GM18907 (cell line): ENCODE measurements around the gene GALNT2.

Experiments
- ATAC-seq: cut with Tn5 transposase; IDR thresholded peaks from one replicate; pipeline ENCODE4 v1.9.1; 2021; ENCODE audit warnings: mild to moderate bottlenecking, moderate library complexity; ENCODE audit not compliant: unreplicated experiment

GALNT2 gene

DNA sequence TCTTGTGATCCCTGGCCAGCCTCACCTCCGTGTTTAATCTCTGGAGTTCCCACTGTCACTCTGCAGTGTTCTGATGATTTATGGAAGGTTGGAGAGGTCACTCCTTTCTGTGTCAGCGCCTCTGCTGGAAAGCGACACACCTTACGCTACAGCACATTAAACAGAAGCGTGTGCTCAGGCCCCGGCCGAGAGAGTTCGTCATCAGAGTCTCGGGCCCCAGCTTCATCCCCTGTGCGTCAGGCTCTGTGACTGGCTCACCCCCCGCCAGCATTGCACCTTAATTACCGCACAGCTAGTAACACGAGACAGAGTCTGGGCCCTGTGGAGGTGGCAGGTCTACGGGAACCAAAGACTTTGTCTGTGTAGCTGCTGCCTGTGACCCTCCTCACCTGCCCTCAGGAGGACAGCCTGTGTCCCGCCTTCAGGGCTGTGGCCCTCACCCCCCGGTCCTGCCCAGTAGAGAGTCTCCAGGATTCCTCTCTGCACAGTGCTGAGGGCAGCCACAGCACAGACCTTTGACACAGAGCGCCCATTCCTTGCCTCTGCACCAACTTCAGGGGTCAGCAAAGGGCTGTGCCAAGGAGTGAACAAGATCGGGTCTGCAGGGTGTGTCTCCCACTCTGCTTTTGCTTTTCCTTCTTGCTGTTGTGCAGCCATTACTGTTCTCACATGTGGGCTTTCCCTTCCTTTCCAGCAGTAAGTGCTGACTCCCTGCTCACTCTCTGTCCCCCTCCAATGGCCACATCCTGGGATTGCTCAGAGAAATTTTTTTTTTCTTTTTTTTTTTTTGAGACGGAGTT, 201.5 kb downstream of the GALNT2 start:
- ATAC-seq: no peak

DNA sequence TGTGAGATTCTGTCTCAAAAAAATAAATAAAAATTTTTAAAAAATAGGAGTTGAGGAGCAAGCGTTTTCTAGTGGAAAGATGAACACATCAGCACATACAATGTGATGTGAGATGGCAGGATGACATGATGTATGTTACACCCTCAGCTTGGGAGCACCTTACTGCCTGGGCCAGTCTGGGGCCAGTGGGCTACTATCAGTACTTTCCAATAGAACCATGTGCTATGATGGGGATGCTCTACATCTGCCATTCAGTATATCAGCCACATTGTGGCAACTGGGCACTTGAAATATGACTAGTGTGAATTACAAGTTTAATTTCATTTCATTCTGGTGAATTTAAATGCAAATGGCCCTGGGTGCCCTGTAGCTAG, 203.1 kb downstream of the GALNT2 start:
- ATAC-seq: peak; percentile 10

DNA sequence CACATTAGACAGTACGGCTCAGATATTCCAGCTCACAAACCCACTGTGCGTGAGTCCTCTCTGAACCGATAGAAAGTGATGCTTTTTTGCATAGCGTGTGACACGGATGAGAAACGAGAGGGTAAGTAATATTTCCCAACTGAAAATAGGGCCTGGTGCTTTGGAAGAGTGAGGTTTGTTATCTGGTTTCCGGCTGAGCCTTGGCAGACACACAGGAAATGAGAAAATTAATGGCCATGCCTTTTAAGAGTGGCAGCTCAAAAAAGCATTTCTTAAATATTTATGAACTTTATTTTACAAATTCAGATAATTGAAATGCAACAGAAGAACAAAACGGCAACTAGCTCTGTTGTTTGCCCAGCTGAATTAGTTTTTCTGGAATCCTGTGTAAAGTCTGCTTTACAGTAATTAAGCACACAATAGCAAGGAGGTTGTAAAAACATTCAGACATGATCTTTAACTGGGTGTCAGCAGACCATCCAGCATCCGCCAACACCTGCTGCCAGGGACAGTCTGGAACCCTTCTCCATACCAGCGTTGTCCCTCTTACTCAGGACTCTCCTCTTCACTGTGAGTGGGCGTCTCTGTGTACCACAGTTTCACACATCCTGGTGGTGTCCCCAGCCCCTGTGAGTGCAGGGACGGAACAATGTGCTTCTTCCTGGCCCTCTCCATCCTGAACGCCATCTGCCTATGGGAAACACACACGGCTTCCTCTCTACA, 203.7 kb downstream of the GALNT2 start:
- ATAC-seq: peak; percentile 63

DNA sequence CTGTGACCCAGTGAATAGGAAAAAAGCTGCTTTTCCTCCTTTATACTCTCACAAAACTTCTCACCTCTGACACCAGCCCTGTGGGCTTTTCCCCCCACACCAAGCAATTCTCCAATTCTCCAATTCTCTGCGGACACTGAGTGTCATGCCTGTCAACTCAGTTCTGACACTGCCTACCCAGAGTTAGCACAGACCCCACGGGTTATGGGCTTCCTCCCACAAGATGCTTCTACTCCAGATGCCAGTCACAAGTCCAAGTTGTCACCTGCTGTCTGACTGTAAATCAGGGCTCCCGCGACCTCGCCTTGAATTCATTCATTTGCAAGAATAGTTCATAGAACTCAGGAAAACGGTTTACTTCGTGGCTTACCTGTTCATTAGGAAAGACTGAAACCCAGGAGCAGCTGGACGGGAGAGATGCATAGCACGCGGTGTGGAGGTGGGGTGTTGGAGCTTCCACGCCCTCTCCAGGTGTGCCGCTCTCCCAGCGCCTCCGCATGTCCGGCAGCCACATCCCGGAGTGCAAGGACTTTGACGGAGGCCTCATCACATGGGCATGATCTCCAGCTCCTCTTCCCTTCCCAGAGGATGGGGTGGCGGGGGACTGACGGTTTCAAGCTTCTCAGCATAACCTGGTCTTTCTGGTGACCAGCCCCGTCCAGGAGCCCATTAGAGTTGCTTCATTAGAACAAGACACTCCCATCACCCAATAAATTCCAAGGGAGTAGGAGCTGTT, 204.4 kb downstream of the GALNT2 start:
- ATAC-seq: no peak

DNA sequence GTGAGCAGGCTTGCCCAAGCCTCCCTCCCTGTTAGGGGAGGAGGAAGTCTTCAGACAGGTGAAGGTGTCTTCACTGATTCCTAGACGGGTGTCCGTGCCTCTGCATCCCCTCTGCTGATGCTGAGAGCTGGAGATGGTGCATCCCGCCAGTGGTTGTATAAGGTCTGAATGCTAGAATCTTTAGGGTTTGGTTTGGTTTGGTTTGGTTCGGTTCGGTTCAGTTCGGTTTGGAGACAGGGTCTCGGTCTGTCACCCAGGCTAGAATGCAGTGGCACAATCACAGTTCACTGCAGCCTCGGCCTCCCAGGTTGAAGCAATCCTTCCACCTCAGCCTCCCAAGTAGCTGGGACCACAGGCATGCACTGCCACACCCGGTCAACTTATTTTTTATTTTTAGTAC, 205.5 kb downstream of the GALNT2 start:
- ATAC-seq: no peak

DNA sequence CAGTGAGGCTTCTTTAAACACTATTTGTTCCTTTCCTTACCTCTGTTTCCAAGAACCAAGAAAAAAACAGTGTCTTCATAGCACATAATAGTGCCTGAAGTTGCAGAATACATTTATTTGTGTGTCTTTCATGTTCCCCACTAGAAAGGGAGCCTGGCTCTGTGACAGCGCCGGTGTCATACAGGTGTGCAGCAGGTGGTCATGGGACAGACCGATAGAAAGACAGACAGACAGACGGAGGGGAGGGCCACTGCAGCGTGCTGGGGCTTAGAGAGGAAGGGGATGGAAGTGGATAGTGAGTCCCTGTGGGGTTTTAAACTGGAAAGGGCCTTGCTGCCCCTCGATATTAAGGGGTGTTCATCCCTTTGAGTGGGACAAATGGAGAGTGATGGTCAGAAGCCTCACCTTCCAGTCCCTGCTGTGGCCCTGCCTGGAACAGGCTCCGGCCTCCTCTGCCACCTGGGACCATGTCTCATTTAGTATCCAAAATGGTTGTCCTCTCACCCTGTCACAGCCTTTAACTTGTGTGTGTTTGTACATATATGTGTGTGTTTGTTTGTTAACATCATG, 206.2 kb downstream of the GALNT2 start:
- no peak for ATAC-seq

DNA sequence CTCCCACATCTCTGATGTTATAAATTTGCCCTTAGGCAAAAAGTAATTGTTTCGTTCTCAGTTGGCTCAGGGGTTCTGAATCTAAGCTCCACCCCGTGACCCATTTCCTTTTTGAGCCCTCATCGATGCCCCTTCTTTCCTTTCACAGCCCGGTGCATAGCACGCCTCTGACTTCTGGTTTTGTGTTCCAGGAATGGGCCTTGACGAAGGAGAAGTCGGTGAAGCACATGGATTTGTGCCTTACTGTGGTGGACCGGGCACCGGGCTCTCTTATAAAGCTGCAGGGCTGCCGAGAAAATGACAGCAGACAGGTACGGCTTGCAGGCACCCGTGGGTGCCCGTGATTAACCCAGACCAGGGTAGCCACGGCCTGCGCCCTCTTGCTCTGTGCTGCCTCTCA, 207.2 kb downstream of the GALNT2 start:
- no peak for ATAC-seq

DNA sequence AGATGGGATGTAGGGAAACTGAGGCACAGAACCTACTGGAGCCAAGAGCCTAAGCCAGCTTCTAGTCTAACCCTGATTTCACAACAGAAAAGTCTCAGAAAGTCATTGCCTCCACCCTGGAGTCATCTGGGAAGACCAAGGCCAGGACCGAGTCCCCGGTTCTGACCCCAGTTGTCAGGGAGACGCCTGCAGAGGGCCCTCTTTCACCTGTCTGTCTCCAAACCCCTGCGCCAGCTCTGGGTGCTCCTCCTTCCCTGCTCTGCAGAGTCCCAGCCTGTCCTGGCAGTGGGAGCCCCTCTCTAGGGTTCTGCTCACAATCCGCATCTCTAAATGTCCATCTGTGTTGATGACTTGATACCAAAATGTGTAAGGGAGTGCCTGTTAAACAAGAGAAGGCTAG, 209.4 kb downstream of the GALNT2 start:
- ATAC-seq: no peak

DNA sequence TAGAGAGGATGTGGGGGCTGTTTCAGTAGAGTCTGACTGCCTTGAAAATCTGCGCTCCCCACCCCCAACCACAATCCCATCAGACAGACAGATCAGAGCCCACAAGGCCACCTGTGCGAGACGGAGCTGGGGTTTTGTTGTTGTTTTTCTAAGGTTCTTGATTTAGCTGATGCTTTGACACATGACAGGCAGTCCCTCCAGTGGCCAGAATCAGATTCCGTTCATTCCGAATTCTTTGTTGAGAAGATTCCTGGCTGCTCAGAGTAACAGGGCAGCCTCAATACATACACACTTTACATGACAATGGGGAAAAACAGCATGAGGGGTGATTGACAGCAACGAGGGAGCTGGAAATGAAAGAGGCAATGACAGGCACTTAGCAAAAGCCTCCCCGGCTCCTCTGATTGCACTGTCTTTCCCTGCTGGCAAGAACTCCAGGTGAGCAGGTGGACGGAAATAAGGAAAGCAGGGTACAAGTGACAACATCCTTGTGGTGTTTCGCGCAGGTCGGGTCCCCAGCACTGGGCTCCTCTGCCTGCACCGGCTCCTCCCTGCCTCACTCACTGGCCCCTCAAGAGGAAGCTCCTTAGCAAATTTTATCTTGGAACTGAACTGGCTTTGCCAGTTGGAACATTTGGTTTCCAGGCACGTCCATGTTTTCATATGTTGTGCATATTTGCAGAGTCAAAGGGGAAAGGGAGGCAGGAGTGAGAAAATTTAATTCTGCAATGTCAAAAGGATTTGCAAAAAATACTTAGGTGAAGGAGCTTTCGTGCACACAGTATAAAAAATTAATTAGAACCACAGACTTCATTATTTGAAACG, 210.4 kb downstream of the GALNT2 start:
- peak; percentile 47 for ATAC-seq

DNA sequence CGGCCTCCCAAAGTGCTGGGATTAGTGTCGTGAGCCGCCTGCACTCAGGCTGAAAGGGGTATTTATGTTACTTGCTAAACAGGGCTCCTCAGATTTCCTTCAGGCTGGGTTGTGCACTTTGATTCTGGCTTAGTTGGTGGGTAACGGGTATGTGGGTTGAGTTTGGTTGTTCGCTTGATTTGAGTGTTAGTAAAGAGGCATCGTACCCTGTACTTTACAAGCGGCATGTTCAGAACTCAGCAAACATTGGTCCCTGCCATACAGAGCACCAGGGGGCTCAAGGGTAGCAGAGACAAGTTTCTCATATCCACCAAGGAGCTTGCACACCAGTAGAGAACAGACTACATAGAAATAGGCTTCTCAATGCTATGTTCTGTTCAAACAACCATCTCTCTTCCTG, 211.3 kb downstream of the GALNT2 start:
- no peak for ATAC-seq

DNA sequence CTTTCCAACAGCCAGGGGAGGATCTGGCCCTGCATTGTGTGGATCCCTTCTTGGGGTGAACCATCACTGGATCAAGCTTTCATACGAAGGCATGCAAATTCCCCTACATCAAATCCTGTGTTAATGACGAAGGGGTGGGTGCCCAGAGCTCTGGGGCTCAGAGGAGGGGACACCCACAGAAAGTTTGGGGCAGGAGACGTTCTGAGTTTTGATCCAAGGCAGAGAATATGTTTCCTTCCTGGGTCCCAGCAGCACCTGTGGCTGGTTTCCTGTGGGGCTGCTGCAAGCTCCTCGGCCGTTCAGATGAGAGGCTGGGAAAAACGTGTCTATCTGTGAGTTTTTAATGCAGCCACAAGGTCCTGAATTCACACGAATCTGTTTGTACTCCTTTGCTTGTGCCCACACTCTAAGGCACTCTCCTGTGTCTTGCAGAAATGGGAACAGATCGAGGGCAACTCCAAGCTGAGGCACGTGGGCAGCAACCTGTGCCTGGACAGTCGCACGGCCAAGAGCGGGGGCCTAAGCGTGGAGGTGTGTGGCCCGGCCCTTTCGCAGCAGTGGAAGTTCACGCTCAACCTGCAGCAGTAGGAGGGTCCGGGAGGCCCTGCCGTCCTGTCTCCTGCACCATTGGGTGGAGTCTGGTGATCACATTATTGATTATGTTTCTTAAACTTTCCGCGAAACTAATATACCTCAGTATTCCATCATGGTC, 212.0 kb downstream of the GALNT2 start:
- no peak for ATAC-seq

DNA sequence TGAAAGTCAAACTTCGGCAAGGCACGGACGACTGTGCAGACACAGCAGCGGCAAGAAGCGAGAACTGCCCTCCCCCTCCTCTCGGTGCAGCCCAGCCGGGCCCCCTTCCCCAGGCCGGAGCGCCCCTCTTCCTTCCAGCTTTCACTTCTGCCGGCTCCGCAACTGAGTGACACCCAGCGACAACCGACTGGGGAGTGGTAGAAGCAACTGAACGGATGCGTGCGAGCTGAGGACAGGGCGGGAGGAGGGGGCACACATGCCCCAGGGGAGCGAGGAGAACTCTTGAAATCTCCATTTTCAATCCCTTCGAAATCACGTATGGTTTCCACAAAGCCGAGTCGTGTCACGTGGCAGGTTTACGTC, 212.5 kb downstream of the GALNT2 start:
- no peak for ATAC-seq

DNA sequence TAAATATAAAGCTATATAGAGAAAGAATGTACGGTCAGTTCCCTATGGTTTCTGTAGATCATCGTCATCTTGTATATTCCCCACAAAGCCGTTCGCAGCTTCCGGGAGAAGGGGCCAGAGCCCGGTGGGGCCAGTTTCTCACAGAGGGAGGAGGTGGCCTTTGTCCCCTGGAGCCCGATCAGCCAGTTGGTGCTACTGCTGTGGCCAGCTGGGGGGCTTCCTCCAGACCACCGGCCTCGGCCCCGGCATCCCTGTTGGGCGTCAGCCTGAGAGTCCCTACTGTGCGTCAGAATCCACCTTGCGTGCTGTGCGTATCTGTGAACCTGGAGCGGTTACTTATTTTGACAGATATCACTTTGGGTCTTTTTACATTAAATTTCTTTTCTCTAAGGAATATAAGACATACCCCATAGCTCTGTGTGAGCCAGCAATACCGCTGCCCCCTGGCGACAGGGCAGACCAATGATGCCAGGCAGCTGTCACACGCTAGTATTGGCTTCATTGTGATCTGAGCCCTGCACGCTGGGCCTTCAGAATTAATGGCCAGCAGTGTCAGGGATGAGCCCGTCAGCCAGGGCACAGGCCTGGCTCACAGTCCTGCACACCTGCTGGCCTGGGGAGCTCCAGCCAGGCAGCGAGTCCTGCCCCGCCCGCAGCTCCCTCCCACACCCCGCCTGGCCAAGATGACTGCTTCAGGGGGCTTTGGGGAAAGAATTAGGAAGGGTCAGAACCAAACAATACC, 213.2 kb downstream of the GALNT2 start:
- no peak for ATAC-seq

DNA sequence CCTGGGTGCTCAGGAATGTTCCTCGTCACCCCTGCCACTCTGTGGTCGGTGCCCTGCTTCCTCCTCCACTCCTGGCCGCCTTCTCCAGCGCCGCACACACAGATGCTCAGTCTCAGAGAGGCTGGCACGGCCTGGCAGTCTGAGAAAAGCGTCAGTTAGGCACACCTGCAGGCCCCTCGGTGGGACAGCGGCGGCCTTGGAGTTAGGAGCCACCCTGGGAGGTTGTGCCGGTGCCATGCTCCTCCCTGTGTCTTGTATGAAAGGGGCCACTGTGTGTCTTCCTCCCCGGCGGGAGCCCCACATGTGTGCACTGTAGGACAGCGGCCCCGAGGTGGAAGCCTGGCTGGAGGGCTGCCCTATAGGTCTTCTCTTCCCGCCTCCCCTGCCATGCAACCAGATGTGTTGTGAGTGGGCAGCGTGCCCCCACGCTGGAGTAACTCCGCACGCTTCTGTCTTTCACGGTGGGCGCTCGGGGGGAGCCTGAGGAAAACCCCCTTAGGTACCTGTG, 213.9 kb downstream of the GALNT2 start:
- ATAC-seq: no peak

DNA sequence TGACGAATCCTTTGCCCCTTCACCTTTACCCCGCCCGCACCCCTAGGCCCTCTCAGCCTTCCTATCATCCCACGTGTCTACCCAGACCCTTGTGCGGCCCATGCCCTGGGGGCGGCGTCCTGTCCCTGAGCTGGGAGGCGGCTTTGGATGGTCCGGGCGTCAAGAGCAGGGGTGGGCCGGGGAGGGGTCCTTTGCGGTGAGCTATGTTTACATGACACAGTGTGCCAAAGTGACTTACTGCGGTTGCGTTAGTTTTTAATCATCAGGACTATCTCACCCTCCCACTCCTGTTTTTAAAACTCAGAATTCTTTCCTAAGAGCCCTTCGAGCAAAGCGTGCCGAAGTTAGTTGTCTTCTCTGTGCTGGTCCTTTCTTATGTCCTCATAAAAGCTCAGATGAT, 214.5 kb downstream of the GALNT2 start:
- ATAC-seq: no peak

DNA sequence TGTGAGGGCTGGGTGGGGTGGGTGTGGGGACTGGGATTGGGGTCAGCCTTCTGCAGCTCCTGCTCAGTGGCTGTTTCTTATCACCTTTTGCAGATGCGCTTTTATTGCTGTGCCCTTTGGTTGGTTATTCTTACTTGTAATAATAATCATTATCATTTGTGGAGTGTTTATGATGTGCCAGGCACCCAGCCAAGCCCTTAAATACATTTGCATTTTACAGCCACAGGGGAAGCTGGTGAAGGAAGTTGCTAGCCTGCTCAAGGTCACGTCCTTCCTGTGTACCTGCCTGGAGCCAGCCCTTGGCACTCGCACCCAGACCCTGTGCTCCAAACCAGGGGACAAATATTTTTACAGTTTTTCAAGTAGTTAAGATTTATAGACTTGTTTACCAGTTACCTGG, 215.1 kb downstream of the GALNT2 start:
- ATAC-seq: no peak

DNA sequence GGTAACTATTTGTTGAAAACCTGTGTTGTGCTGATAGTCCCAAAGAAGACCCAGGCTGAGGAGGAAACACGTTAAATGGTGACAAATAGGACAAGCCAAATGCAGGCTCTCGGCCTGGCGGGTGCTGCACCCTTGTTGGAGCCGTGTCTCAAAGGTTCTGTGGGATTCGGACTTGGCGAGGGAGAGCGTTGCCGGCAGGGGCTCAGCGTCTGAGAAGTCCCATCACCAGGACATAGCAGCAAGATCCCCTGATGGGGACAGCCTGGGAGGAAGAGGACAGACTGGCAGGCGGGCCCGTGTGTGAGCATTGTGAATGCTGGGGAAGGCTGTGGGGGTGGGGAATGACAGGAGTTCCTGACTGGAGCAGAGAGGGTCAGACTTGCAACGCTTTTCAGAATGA, 216.6 kb downstream of the GALNT2 start:
- ATAC-seq: no peak

DNA sequence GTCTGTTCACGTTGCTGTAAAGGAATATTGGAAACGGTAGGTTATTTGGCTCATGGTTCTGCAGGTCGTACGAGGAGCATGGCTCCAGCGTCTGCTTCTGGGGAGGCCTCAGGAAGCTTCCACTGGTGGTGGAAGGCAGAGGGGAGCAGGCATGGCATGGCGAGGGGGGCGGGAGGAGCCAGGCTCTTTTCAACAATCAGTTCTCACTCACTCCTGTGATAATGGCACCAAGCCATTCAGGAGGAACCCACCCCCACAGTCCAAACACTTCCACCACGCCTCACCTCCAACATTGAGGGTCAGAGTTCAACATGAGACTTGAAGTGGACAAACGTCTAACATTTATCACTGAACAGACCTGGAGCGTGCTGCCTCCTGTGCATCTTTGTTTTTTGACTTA, 217.9 kb downstream of the GALNT2 start:
- ATAC-seq: no peak

DNA sequence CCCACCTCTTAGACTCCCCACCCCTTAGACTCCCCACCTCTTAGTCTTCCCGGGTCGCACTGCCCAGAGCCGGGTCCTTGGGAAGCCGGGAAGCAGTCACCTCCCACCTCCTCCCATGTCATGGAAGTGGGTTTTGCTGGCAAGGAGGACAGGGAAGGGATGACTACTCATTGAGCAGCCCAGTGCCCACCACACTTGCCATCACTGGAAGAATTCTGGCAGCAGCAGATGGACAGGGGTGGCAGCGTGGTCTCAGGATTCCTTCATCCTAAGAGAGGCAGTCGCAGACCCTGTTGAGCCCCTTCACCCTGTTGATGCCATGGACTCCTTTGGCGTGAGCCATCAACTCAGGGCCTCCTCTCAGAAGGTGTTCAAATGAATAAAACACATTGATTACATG, 218.3 kb downstream of the GALNT2 start:
- no peak for ATAC-seq
